Chondrocyte (in vitro differentiated cells): ENCODE data around the gene TNPO3. TPM values are rescaled to one million over a fixed set of nuclear protein-coding genes. Genes with fewer than 3 reads are reported as not detected.

Experiments used
- DNase-seq: peaks from one replicate; pipeline ENCODE4 v3.0.0; 2021; ENCODE audit warnings: mixed read lengths, low spot score
- H3K27ac Mint-ChIP-seq: one replicate; pipeline ENCODE4 v1.8.0; 2021; ENCODE audit warnings: mild to moderate bottlenecking, moderate library complexity, mixed read lengths; ENCODE audit not compliant: unreplicated experiment
- H3K27me3 Mint-ChIP-seq: 2 replicates; pipeline ENCODE4 v1.8.0; 2021; ENCODE audit warnings: low read depth, mixed read lengths
- H3K36me3 Mint-ChIP-seq: 2 replicates; pipeline ENCODE4 v1.8.0; 2021; ENCODE audit warnings: low read depth, mixed read lengths
- H3K4me1 Mint-ChIP-seq: 2 replicates; pipeline ENCODE4 v1.8.0; 2021; ENCODE audit warnings: low read depth, mild to moderate bottlenecking, mixed read lengths
- H3K4me3 Mint-ChIP-seq: one replicate; pipeline ENCODE4 v1.8.0; 2021; ENCODE audit warnings: mild to moderate bottlenecking, moderate library complexity, mixed read lengths; ENCODE audit not compliant: unreplicated experiment
- H3K9me3 Mint-ChIP-seq: 2 replicates; pipeline ENCODE4 v1.8.0; 2021; ENCODE audit warnings: low read depth, mixed read lengths
- total RNA-seq: library from RNA; stranded (reverse); gene quantifications from 3 replicates; pipeline ENCODE4 v1.2.1, GENCODE V29; 2021
- TF ChIP-seq, protein P1 (sequence below): fragments of 200-600 bp; sonication (generic); IDR thresholded peaks from 2 replicates; pipeline ENCODE4 v1.5.0; 2021; ENCODE audit warnings: antibody characterized with exemption, mild to moderate bottlenecking, moderate library complexity

TNPO3 gene
- total RNA-seq, 1 donor from 2014 or later: 44.0 TPM

DNA sequence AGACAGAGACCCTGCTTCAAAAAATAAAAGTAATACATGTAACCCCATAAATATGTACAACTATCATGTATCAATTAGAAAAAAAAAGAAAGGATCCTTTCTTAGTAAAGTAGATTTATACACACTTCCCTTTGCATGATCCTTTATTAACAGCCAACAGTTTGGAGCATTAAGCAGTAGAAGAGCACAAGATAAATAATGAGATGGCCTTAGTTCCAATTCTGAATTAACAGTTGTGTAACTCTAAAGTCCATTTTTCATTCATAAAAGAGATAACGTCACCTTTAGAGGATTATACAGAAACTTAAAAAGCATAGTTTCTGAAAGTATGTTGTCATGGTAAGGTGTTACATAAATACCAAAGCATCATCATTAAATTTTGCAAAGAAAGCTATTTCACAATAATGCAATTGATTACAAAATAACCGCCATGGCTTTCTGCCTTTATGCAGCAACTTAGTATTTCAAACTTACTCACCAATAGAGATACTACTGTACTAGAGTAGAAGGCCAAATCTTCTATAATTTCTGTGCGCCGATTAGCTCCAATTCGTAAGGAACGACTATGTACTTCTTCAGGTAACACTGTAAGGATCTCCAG is 40.3 kb downstream of the TNPO3 start:
- Mint-ChIP-seq H3K36me3 (peaks cover 18% of the 10 kb centered on the region), H3K27ac (no peak overlapping the region), H3K9me3 (no peaks in the 10 kb centered on the region), H3K4me3 (no peak overlapping the region), H3K27me3 (no peaks in the 10 kb centered on the region), H3K4me1 (peaks cover 3% of the 10 kb centered on the region)
- DNase-seq: no peak
- TF ChIP-seq, protein P1, sequence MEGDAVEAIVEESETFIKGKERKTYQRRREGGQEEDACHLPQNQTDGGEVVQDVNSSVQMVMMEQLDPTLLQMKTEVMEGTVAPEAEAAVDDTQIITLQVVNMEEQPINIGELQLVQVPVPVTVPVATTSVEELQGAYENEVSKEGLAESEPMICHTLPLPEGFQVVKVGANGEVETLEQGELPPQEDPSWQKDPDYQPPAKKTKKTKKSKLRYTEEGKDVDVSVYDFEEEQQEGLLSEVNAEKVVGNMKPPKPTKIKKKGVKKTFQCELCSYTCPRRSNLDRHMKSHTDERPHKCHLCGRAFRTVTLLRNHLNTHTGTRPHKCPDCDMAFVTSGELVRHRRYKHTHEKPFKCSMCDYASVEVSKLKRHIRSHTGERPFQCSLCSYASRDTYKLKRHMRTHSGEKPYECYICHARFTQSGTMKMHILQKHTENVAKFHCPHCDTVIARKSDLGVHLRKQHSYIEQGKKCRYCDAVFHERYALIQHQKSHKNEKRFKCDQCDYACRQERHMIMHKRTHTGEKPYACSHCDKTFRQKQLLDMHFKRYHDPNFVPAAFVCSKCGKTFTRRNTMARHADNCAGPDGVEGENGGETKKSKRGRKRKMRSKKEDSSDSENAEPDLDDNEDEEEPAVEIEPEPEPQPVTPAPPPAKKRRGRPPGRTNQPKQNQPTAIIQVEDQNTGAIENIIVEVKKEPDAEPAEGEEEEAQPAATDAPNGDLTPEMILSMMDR: no peak

DNA sequence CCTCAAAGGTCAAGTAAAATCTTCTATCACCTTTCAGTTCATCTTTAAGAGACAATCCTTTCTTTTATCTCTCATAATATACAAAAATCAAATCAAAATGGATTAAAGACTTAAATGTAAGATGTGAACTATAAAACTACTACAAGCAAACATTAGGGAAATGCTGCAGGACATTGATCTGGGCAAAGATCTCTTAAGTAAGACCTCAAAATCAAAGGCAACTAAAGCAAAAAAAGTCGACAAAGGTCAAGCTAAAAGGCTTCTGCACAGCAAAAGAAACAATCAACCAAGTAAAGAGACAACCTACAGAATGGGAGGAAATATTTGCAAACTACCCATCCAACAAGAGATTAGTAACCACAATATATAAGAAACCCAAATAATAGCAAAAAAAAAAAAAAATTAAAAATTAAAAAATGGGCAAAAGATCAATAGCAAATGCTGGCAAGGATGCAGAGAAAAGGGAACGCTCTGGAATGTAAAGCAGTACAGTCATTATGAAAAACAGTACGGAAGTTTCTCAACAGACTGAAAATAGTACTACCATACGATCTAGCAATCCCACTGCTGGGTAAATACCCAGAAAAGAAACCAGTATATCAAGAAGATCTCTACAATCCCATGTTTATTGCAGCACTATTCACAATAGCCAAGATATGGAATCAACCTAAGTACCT is 41.7 kb downstream of the TNPO3 start:
- no peak overlapping the region for H3K27ac Mint-ChIP-seq
- no peak overlapping the region for H3K4me3 Mint-ChIP-seq
- no peak for DNase-seq
- no peaks in the 10 kb centered on the region for H3K27me3 Mint-ChIP-seq
- H3K36me3 Mint-ChIP-seq: peaks cover 18% of the 10 kb centered on the region
- H3K4me1 Mint-ChIP-seq: peaks cover 9% of the 10 kb centered on the region
- H3K9me3 Mint-ChIP-seq: no peaks in the 10 kb centered on the region
- TF ChIP-seq, protein P1: no peak

DNA sequence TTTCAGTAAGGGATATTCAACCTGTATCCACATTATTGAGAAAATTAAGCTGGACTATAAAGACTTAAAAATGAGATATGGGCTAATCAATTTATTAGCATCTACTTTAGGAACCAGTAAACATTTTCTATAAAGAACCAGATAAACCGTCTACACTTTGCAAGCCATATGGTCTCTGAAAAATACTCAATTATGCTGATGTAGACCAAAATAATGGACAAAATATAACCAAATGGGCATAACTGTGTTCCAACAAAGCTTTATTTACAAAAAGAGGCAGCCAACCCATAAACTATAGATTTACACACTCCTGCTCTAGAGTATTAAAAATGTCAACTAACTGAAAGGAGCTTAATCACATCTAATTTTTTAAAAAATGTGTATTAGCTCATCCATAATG is 42.3 kb downstream of the TNPO3 start:
- DNase-seq: no peak
- H3K36me3 Mint-ChIP-seq: peaks cover 19% of the 10 kb centered on the region
- H3K27ac Mint-ChIP-seq: no peak overlapping the region
- H3K9me3 Mint-ChIP-seq: no peaks in the 10 kb centered on the region
- TF ChIP-seq, protein P1: no peak
- H3K4me3 Mint-ChIP-seq: no peak overlapping the region
- peaks cover 9% of the 10 kb centered on the region for H3K4me1 Mint-ChIP-seq
- no peaks in the 10 kb centered on the region for H3K27me3 Mint-ChIP-seq

DNA sequence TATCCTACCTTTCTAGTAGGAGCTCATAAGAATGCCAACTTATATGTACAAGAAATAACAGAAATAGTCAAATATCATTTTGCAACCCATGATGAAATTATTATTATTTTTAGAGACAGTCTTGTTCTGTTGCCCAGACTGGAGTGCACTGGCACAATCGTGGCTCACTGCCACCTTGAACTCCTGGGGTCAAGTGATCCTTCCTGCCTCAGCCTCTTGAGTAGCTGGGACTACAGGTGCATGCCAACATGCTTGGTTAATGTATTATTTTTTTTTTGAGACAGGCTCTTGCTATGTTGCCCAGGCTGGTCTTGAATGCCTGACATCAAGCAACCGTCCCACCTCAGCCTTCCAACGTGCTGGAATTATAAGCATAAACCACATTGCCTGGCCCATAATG is 44.8 kb downstream of the TNPO3 start:
- Mint-ChIP-seq H3K36me3 (peaks cover 19% of the 10 kb centered on the region), H3K9me3 (no peaks in the 10 kb centered on the region), H3K4me1 (peaks cover 14% of the 10 kb centered on the region), H3K27ac (no peak overlapping the region), H3K27me3 (no peaks in the 10 kb centered on the region), H3K4me3 (no peak overlapping the region)
- DNase-seq: no peak
- TF ChIP-seq, protein P1: no peak

DNA sequence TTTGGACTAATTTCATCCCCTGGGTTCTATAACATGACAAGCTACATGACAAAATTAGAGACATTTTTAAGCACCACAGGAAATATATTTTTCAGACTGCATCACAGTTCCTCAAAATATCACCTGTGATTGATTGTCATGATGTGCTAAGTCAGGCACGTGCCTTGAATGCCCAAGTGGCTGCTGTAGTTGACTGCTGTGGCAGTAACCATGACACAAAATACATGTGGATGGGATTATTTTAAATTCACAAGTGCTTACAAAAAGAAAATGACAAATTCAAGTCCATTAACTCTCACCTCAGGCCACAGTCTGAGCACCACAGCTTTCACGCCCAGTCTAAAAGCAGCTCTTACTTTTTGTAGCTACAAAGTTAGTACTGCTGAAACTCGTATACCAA is 45.5 kb downstream of the TNPO3 start:
- H3K9me3 Mint-ChIP-seq: no peaks in the 10 kb centered on the region
- peaks cover 21% of the 10 kb centered on the region for H3K36me3 Mint-ChIP-seq
- no peak overlapping the region for H3K27ac Mint-ChIP-seq
- no peak overlapping the region for H3K4me3 Mint-ChIP-seq
- no peak for DNase-seq
- H3K4me1 Mint-ChIP-seq: peaks cover 14% of the 10 kb centered on the region
- TF ChIP-seq, protein P1: no peak
- no peaks in the 10 kb centered on the region for H3K27me3 Mint-ChIP-seq
